MM.1S (cell line): ENCODE results near the gene SH3BGRL3.
"Not testable (repeated sequence)": the region's sequence is repeated elsewhere in the genome, so short reads cannot be mapped to it uniquely, and the experiment has no call there.

Experiments
- EZH2 ChIP-seq: fragments of 300-600 bp; sonication (generic); optimal IDR thresholded peaks from 2 replicates; pipeline ENCODE3; 2017; ENCODE audit warnings: low read depth, mild to moderate bottlenecking, antibody characterized with exemption, low read length, mixed read lengths
- EZH2phosphoT487 ChIP-seq: fragments of 300-600 bp; sonication (generic); IDR thresholded peaks from 2 replicates; pipeline ENCODE4 v1.6.1; 2018; ENCODE audit warnings: antibody characterized with exemption, low read length
- TF ChIP-seq, protein P1 (sequence below): fragments of 300-600 bp; sonication (generic); IDR thresholded peaks from 2 replicates; pipeline ENCODE4 v1.5.1; 2016; ENCODE audit warnings: antibody characterized with exemption, low read length, mixed read lengths

DNA sequence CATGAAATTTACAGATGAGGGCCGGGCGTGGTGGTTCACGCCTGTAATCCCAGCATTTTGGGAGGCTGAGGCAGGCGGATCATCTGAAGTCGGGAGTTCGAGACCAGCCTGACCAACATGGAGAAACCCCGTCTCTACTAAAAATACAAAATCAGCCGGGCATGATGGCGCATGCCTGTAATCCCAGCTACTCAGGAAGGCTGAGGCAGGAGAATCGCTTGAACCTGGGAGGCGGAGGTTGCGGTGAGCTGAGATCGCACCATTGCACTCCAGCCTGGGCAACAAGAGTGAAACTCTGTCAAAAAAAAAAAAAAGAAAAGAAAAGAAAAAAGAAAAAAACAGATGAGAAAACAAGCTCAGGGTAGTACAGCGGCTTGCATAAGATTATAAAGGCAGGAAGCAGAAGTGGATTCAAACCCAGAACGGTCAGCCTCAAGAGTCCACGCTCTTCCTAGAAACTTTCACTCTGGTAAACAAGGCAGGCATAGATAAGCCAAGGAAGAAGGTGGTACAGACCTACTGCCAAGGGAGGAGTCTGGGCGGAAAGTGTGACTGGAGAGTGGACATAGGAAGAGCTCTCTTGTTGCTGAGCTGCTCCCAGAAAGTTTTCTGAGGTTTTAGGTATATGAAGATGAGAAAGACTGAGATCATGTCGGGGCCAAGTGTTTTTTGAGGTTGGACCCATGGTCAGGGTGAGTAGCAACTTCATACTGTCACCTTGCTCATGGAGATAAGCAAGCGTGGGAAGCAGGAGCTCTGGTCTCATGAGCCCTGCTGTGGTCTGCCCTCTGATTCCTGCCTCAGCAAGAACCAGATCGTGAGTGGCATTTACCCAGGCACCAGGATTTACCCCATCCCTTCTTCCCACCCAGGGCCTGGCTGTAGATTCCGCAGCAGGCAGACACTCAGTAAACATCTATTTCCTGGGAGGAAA is 28.3 kb downstream of the SH3BGRL3 start:
- TF ChIP-seq, protein P1, sequence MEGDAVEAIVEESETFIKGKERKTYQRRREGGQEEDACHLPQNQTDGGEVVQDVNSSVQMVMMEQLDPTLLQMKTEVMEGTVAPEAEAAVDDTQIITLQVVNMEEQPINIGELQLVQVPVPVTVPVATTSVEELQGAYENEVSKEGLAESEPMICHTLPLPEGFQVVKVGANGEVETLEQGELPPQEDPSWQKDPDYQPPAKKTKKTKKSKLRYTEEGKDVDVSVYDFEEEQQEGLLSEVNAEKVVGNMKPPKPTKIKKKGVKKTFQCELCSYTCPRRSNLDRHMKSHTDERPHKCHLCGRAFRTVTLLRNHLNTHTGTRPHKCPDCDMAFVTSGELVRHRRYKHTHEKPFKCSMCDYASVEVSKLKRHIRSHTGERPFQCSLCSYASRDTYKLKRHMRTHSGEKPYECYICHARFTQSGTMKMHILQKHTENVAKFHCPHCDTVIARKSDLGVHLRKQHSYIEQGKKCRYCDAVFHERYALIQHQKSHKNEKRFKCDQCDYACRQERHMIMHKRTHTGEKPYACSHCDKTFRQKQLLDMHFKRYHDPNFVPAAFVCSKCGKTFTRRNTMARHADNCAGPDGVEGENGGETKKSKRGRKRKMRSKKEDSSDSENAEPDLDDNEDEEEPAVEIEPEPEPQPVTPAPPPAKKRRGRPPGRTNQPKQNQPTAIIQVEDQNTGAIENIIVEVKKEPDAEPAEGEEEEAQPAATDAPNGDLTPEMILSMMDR, result not testable (repeated sequence)
- TF ChIP-seq EZH2, EZH2phosphoT487: not testable (repeated sequence)
